CD14-positive monocyte (primary cell): ENCODE measurements around the gene CTNNA3. TPM values are rescaled to one million over a fixed set of nuclear protein-coding genes. Genes with fewer than 3 reads are reported as not detected.

ENCODE experiments used
- DNase-seq, 3 donors: peaks; one replicate each; pipeline ENCODE4 v3.0.0-alpha.2; 2011 to 2022
- H2AFZ ChIP-seq: 2 replicates; pipeline ENCODE4 v1.6.0; 2012; ENCODE audit warnings: mild to moderate bottlenecking, low read depth, low read length, inconsistent platforms; ENCODE audit not compliant: insufficient read depth, poor library complexity, severe bottlenecking
- H3K27ac ChIP-seq, 2 donors: 1 replicate in 1 of 2; 2 replicates in 1 of 2; pipeline ENCODE4 v1.5.1; 2012 to 2013; ENCODE audit warnings: low read length in 2 of 2, control low read depth in 1 of 2, inconsistent platforms in 1 of 2, low read depth in 1 of 2, mild to moderate bottlenecking in 1 of 2
- H3K27me3 ChIP-seq, 2 donors: one replicate each; pipeline versions ENCODE4 v1.6.0 to v1.6.1; 2011 to 2013; ENCODE audit warnings: low read length in 2 of 2; ENCODE audit not compliant: control insufficient read depth in 2 of 2, insufficient read depth in 2 of 2
- H3K36me3 ChIP-seq, 2 donors: replicated peaks in 1 of 2; 1 replicate in 1 of 2; 2 replicates in 1 of 2; pipeline versions ENCODE4 v1.5.1 to v1.6.1; 2012 to 2013; ENCODE audit warnings: low read length in 2 of 2, control low read depth in 1 of 2, inconsistent platforms in 1 of 2, mild to moderate bottlenecking in 1 of 2; ENCODE audit not compliant: insufficient read depth in 2 of 2, control insufficient read depth in 1 of 2
- H3K4me1 ChIP-seq, 2 donors: 1 replicate in 1 of 2; 2 replicates in 1 of 2; pipeline versions ENCODE4 v1.5.1 to v1.6.1; 2012 to 2013; ENCODE audit warnings: low read length in 2 of 2, control low read depth in 1 of 2, inconsistent platforms in 1 of 2, mild to moderate bottlenecking in 1 of 2, moderate library complexity in 1 of 2; ENCODE audit not compliant: insufficient read depth in 2 of 2, control insufficient read depth in 1 of 2
- H3K4me2 ChIP-seq: replicated peaks from 2 replicates; pipeline ENCODE3; 2012; ENCODE audit warnings: low read length, moderate library complexity, mild to moderate bottlenecking; ENCODE audit not compliant: poor library complexity, severe bottlenecking; ENCODE audit errors: extremely low read depth
- H3K4me3 ChIP-seq, 3 experiments: fragments of 200-600 bp in 1 of 3; sonication (generic) in 1 of 3; replicated peaks in 1 of 3; 1 replicate in 2 of 3; 2 replicates in 1 of 3; pipeline ENCODE4 v1.5.1; 2011 to 2013; ENCODE audit warnings: low read length in 3 of 3, mild to moderate bottlenecking in 3 of 3, control low read depth in 2 of 3, low read depth in 2 of 3, inconsistent platforms in 1 of 3, moderate library complexity in 1 of 3
- H3K79me2 ChIP-seq: 2 replicates; pipeline ENCODE4 v1.6.0; 2012; ENCODE audit warnings: mild to moderate bottlenecking, control low read depth, inconsistent platforms, low read length, moderate library complexity; ENCODE audit not compliant: insufficient read depth
- H3K9ac ChIP-seq: 2 replicates; pipeline ENCODE4 v1.6.0; 2017; ENCODE audit warnings: low read length, mild to moderate bottlenecking; ENCODE audit not compliant: insufficient read depth, poor library complexity, severe bottlenecking
- H3K9me3 ChIP-seq, 2 donors: replicated peaks in 1 of 2; 1 replicate in 1 of 2; 2 replicates in 1 of 2; pipeline versions ENCODE4 v1.5.1 to v1.6.1; 2012 to 2013; ENCODE audit warnings: low read length in 2 of 2, control low read depth in 1 of 2; ENCODE audit not compliant: control insufficient read depth in 1 of 2, insufficient read depth in 1 of 2
- H4K20me1 ChIP-seq: 2 replicates; pipeline ENCODE4 v1.6.0; 2012; ENCODE audit warnings: mild to moderate bottlenecking, low read length, control low read depth, moderate library complexity; ENCODE audit not compliant: insufficient read depth
- H3K27ac Mint-ChIP-seq, 7 donors: one replicate each; pipeline ENCODE4 v1.8.0; 2020; ENCODE audit warnings: mild to moderate bottlenecking in 7 of 7, mixed read lengths in 7 of 7, moderate library complexity in 6 of 7, inconsistent platforms in 2 of 7
- H3K27me3 Mint-ChIP-seq, 3 donors: one replicate each; pipeline ENCODE4 v1.8.0; 2021 to 2022; ENCODE audit warnings: low read depth in 3 of 3, mild to moderate bottlenecking in 3 of 3, mixed read lengths in 3 of 3, moderate library complexity in 3 of 3, inconsistent platforms in 1 of 3
- H3K36me3 Mint-ChIP-seq, 2 donors: one replicate each; pipeline ENCODE4 v1.8.0; 2020; ENCODE audit warnings: mixed read lengths in 2 of 2, inconsistent platforms in 1 of 2, mild to moderate bottlenecking in 1 of 2
- H3K4me1 Mint-ChIP-seq: one replicate; pipeline ENCODE4 v1.8.0; 2020; ENCODE audit warnings: mild to moderate bottlenecking, mixed read lengths
- H3K4me3 Mint-ChIP-seq, 2 donors: one replicate each; pipeline ENCODE4 v1.8.0; 2020; ENCODE audit warnings: mild to moderate bottlenecking in 2 of 2, mixed read lengths in 2 of 2, moderate library complexity in 1 of 2
- H3K9me3 Mint-ChIP-seq, 7 donors: one replicate each; pipeline ENCODE4 v1.8.0; 2020 to 2022; ENCODE audit warnings: mixed read lengths in 7 of 7, mild to moderate bottlenecking in 6 of 7, moderate library complexity in 6 of 7, inconsistent platforms in 2 of 7
- CTCF ChIP-seq: fragments of 200-600 bp; IDR thresholded peaks from one replicate; pipeline ENCODE4 v1.8.0; 2022; ENCODE audit warnings: antibody characterized with exemption, mild to moderate bottlenecking
- whole genome bisulfite sequencing: methylation state at CpG from one replicate; pipeline ENCODE4 v1.1.5; 2013; ENCODE audit warnings: missing lambda C conversion rate; ENCODE audit not compliant: insufficient coverage; 5-methylcytosine and 5-hydroxymethylcytosine counted together
- intact Hi-C, 2 donors: fragments of 100-400 bp; cut with micrococcal nuclease; formaldehyde crosslinking; loops; one replicate each; pipeline versions ENCODE4 v1.15.0 to v1.15.1; 2023
- polyA plus RNA-seq, 3 donors: library from polyadenylated mRNA; depleted of rRNA in 1 of 3; unstranded in 2 of 3; stranded (reverse) in 1 of 3; fragments of 300-500 nt in 2 of 3; fragments of >200 nt in 1 of 3; fragmentation: Illumina TruSeq in 2 of 3; gene quantifications; 1 replicate in 2 of 3; 2 replicates in 1 of 3; pipeline ENCODE4 v1.2.3, GENCODE V29; 2012 to 2021

CTNNA3 gene
- polyA plus RNA-seq, 3 donors = not detected

- H2AFZ ChIP-seq = no peak overlapping the region
- H3K36me3 ChIP-seq = no peaks in the 10 kb centered on the region
- intact Hi-C loops = no loop called here
- Mint-ChIP-seq H3K4me3 (no peak overlapping the region), H3K27ac (no peak overlapping the region), H3K9me3 (peaks cover 0 to 4% (median 2%) of the 10 kb centered on the region in 7 donors), H3K36me3 (no peaks in the 10 kb centered on the region), H3K4me1 (no peaks in the 10 kb centered on the region), H3K27me3 (no peaks in the 10 kb centered on the region)
- H3K27me3 ChIP-seq = no peaks in the 10 kb centered on the region
- TF ChIP-seq CTCF = no peak
- H3K4me3 ChIP-seq = no peak overlapping the region
- 89% methylated on average over 2 of the region's 2 CpGs for WGBS
- no peaks in the 10 kb centered on the region for H3K9me3 ChIP-seq
- no peaks in the 10 kb centered on the region for H3K4me1 ChIP-seq
- no peak overlapping the region for H3K9ac ChIP-seq
- H3K27ac ChIP-seq = no peak overlapping the region
- no peak for DNase-seq
- H3K79me2 ChIP-seq = no peaks in the 10 kb centered on the region
- H4K20me1 ChIP-seq = no peaks in the 10 kb centered on the region
- no peak overlapping the region for H3K4me2 ChIP-seq
Observed at GRCh38 chr10:66882271-66882670, 813.7 kb downstream of the CTNNA3 start.

- Histone ChIP-seq H3K79me2 (no peaks in the 10 kb centered on the region), H3K4me1 (no peaks in the 10 kb centered on the region), H2AFZ (no peak overlapping the region), H3K27ac (no peak overlapping the region), H3K27me3 (no peaks in the 10 kb centered on the region), H3K4me3 (no peak overlapping the region), H3K36me3 (no peaks in the 10 kb centered on the region), H3K4me2 (no peak overlapping the region), H3K9ac (no peak overlapping the region), H3K9me3 (no peaks in the 10 kb centered on the region), H4K20me1 (no peaks in the 10 kb centered on the region)
- Mint-ChIP-seq H3K27me3 (no peaks in the 10 kb centered on the region), H3K27ac (no peak overlapping the region), H3K36me3 (no peaks in the 10 kb centered on the region), H3K4me3 (no peak overlapping the region), H3K4me1 (no peaks in the 10 kb centered on the region), H3K9me3 (peaks cover 0 to 4% (median 2%) of the 10 kb centered on the region in 7 donors)
- WGBS = no CpG with 5 or more reads among the region's 3 CpGs
- intact Hi-C loops = no loop called here
- no peak for TF ChIP-seq CTCF
- no peak for DNase-seq
Observed at GRCh38 chr10:66881814-66882213, 814.2 kb downstream of the CTNNA3 start.
